ENCODE data around the gene MYH9.

DNA sequence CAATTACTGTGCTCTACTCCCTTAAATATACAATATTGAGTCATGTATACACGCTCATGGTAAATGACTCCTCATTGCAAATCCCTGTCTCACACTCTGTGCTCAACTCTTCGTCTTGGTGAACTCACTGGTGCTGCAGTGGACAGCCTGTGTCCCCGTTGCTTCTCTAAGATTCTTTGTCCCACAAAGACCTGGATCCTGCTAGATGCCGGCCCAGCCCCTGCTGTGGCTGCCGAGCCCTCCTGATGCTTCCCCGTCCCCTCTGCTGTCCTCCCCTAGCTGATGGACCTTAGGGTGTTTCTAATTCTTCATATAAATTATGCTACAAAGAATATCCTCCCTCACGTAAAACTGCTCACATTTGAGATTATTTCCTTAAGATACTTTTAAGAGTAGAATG is 154.0 kb downstream of the MYH9 start:
- TF ChIP-seq ZBTB8A (tag by site-specific recombination; IDR thresholded peaks at IDR 0.05) (no peak), ZNF274 (IDR thresholded peaks at IDR 0.05; ENCODE audit: low read length) (no peak), ZNF274 (tag by site-specific recombination; IDR thresholded peaks at IDR 0.05; ENCODE audit: borderline replicate concordance) (no peak), TRIM28 (IDR thresholded peaks at IDR 0.05; ENCODE audit: borderline replicate concordance, low read length) (no peak), SP2 (tag by site-specific recombination; IDR thresholded peaks at IDR 0.05) (no peak)

Measured in HEK293 (cell line).